Stimulated activated CD8-positive, alpha-beta memory T cell treated with anti-CD3 and anti-CD28 coated beads, Interleukin-12 subunit alpha, Interleukin-12 subunit beta, amount 100 ng/mL, for 24 hours (primary cell): ENCODE results near the gene FMN1.

Source experiments
- DNase-seq: peaks from one replicate; pipeline ENCODE4 v3.0.0-alpha.2; 2020; ENCODE audit errors: extremely low read depth

The FMN1 gene

DNA sequence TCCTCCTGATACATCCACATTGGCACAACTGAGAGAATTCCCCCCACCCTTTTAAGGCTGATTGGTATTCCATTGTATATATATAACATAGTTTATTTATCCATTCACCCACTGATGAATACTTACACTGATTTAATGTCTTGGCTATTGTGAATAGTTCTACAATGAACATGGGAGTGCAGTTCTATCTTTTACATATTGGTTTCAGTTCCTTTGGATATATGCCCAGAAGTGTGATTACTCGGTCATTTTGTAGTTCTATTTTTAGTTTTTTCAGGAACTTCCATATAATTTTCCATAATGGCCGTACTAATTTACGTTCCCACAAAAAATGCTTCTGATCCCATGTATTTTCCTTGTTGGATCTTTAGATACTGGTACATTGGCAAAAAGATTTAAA, 135.3 kb downstream of the FMN1 start:
- DNase-seq = no peak

DNA sequence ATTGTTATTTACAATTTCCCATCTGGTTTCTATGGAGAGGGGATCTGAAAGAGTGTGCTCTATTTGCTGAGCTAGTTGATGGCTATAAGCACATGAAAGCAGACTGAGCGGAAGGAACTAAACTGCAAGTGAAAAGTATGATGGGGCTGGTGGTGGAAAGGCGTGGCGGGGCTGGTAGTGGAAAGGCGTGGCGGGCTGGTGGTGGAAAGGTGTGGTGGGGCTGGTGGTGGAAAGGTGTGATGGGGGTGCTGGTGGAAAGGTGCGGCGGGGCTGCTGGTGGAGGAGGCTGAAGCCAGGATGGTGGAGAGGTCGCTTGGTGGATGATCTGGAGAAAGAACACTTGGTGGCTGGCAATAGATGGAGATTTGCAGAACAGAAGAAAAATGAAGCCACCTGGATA, 136.7 kb downstream of the FMN1 start:
- no peak for DNase-seq

- no peak for DNase-seq
Observed at GRCh38 chr15:33055962-33056361, 138.6 kb downstream of the FMN1 start.

DNA sequence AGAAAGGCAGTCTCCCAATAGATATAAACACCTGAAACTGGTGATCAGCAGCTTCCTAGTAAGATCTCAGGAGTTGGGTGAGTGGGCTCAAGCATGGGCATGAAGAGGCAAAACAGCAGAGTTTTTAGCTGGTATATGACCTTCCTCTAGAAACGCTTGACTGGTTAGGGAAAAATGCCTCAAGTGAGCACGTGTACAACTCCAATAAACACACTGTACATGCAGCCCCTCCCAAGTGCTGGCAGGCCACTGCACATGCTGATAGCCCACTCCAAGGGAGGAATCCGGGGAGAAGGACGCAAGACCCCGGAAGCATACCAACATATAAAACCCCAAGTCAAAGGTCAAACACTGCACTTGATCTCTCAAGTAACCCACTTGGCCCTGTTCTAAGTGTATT, 143.0 kb downstream of the FMN1 start:
- no peak for DNase-seq

GRCh38 chr15:33048255-33048654, 146.3 kb downstream of the FMN1 start:
- no peak for DNase-seq

DNA sequence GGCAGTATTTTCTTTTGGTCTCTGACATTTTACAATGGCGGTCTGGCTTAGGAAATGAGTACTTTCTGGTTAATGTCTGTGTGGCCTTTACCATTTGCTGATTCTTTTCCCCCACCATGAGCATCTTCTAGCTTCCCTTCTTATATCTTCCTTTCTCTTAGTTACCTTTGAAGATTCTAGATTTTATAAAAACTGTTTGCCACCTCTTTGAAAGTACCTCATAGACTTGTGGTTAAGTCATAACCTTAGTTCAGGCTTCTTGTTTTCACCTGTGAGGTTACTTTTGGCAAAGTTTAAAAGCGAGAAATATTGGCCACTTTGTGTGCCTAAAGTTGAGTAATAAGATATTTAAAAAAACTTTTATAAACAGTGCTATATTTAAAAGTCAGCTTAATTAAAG, 147.4 kb downstream of the FMN1 start:
- no peak for DNase-seq

- DNase-seq = no peak
Observed at GRCh38 chr15:33046329-33046728, 148.2 kb downstream of the FMN1 start.

- DNase-seq = no peak
Observed at GRCh38 chr15:33045066-33045810, 149.3 kb downstream of the FMN1 start.

DNA sequence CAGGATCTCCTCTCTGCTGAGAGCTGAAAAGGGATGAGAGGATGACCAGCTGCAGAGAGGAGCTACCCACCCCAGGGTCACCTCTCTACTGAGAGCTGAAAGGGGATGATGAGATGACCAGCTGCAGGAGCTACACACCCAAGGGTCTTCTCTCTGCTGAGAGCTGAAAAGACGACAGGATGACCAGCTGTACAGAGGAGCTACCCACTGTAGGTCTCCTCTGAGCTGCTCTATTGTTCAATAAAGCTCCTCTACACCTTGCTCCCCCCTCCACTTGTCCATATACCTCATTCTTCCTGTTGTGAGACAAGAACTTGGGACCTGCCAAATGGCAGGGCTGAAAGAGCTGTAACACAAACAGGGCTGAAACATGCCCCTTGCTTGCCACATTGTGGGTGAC, 149.9 kb downstream of the FMN1 start:
- no peak for DNase-seq

DNA sequence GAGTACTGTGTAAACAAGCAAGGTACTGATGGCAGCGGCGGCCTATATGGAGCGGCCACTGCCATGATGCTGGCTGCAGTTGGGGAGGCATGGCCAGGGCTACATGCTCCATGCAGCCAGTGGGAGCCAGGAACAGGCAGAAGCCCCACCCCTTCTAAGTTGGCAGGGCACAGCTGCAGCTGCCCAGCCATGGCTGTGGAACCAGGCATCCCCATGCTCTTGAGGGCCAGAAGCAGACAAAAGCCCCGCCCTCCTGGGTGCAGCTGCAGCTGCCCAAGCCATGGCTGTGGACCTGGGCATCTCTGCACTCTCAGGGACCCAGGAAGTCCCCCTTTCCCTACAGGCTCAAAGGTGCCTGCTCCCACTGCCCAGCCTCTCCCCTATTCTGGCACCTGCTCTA, 150.9 kb downstream of the FMN1 start:
- no peak for DNase-seq

DNA sequence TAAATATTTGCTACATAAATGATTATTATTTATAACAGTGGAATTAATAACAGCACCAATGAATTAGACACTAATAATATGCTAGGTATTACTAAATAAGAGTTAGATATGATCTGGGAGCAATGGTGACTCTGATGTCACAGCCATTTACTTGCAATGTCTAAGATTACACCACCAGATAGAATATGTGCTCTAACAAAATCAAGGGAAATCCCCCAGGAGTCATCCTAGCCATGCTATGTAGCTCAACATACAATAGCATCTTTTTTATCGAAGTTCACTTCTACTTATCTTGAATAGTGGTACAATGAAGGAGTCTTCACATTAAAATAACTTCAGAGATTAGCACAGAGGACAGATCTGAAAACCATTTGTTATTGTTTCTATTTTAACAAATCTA, 154.0 kb downstream of the FMN1 start:
- DNase-seq = no peak

GRCh38 chr15:33034588-33034987, 159.9 kb downstream of the FMN1 start:
- no peak for DNase-seq

DNA sequence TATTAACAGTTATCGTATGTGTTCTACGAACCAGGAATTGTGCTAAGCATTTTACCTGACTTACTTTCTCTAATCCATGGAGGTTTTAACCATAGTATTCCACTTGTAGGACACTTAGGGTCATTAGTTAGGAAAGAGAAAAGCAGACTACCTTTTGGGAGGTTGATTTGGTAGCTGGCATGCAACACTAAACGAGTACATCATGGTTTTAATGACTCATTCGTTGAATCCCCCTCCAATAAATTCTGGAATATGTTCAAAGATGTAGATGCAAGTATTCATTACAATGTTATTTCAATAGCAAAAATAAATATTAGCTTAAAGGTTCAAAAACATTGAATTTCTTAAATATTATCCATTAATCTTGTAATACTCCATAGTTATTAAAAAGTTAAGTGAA, 162.5 kb downstream of the FMN1 start:
- DNase-seq = no peak

- no peak for DNase-seq
Observed at GRCh38 chr15:33031324-33031821, 163.1 kb downstream of the FMN1 start.

DNA sequence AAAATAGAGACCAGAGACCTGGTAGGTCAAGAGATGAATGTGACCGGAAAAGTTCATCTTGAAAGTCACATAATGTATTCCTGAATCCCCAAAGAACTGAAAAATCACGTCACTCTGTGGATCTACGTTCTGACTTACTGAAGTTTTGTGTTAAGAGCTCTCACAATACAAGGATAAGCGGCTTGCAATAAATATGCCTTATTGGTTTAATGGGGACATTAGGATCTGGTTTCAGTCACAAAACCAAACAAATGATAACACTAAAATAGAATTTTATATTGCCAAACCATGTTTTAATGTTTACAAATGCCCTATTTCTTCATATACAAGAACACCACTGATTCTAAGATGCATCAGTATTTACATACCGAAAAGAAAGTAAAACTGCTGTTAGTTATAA, 164.2 kb downstream of the FMN1 start:
- no peak for DNase-seq

GRCh38 chr15:33029109-33029652, 165.3 kb downstream of the FMN1 start:
- DNase-seq = no peak

- no peak for DNase-seq
Observed at GRCh38 chr15:33028495-33028894, 166.0 kb downstream of the FMN1 start.

DNA sequence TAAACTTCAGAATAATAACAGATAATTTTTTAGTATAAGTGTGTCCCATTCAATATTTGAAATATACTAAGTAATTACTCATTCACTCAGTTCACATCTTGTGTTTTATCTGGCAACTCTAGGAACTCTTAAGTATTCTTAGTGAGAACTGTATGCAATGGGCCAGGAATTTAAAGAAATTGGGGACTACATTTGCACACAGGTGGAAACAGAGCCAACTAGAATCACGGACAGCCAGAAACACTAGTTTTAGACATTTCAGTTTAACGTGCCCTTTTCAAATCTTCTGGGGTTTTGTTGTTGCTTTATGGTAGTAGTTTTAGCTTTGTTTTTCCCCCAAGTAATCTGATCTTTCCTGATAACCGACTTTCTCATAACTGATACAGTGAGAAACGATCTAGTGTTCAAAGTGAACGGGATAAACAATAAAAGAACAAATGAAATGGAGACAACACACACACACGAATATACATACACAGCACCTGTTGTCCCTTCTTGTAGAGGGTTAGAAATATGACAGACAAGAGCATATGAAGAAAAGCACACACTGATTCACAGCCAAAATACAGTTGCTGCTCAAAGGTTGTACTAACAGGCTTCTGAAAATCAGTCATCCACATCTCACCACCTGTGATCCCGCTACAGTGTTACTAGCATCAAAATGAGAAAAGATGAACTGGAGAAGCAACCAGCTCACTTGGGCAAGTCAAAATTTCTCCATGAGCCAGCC, 167.0 kb downstream of the FMN1 start:
- DNase-seq = no peak

DNA sequence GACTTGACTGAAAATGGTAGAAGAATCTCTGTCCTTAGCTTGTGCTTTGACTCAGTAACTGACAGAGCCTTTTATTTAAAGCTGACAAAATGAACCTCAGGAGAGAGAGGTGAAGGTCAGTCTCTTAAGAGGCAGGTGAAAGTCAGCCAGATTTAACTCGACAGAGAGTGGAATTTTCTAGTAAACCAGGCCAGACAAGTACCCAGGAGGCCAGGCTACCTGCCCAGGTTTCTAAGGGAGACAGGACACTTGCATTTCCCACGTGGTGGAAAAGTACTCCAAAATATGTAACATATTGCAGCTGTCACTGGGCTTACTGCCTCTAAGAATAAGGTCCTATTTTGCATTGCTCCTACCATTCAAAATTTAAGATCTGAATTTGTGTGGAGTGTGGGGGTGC, 167.9 kb downstream of the FMN1 start:
- no peak for DNase-seq

GRCh38 chr15:33022629-33023028, 171.9 kb downstream of the FMN1 start:
- DNase-seq = no peak

DNA sequence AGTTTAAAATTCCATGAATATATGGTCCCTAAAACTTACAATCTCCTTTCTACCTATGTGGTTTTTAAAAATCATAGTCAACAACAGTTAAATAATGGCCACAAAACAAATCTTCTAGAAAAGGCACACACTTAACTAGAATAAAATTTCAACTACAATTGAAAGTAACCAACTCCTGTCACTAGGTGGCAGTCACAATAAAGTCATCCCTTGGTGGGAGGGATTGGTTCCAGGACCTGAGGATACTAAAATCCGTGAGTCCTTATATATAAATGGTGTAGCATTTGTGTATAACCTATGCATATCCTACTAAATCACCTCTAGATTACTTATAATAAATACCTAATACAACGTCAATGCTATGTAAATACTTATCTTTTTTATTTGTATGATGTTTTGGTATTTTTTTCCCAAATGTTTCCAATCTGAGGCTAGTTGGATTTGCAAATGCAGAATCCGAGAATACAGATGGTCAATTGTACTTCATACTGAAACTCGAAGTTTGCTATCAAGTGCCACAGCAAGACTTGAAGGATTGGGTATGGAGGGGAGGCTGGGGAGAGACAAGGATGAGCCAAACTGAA, 172.6 kb downstream of the FMN1 start:
- DNase-seq = no peak

- DNase-seq = no peak
Observed at GRCh38 chr15:33019354-33019981, 175.0 kb downstream of the FMN1 start.
